ENCODE data around the gene SHMT2.
A peak's percentile ranks its signal among the peaks of the same experiment; 100 is the strongest.
"Not testable (repeated sequence)": the region's sequence is repeated elsewhere in the genome, so short reads cannot be mapped to it uniquely, and the experiment has no call there.

The SHMT2 gene

GRCh38 chr12:57272337-57273151, 43.0 kb downstream of the SHMT2 start:
- DNase-seq = no peak

GRCh38 chr12:57273516-57273915, 44.0 kb downstream of the SHMT2 start:
- DNase-seq = no peak

GRCh38 chr12:57276233-57276632, 46.7 kb downstream of the SHMT2 start:
- DNase-seq = not testable (repeated sequence)

DNA sequence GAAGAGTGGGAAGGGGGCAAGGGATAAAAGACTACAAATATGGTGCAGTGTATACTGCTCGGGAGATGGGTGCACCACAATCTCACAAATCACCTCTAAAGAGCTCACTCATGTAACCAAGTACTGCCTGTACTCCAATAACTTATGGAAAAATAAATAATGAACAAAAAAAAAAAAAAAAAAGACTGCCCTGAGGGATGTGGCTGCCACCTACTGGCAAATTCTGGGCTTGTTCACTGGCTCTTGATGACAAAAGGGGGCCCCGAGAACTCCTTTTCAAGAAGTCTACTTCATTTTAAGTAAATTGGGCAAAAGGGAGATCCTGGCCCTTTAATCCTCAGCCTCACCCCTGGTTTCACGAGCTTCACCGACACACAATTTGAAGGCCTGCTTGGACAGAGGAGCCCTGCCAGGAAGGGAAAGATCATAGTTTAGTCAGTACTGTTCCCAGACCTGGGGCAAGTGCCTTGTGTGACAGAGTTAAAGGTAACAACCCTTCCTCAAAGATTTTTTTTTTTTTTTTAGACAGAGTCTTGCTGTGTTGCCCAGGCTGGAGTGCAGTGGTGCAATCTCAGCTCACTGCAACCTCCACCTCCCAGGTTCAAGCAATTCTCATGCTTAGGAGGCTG, 47.5 kb downstream of the SHMT2 start:
- DNase-seq = peak; percentile 20

- DNase-seq = no peak
Measured at GRCh38 chr12:57278465-57279381, 49.2 kb downstream of the SHMT2 start.

DNA sequence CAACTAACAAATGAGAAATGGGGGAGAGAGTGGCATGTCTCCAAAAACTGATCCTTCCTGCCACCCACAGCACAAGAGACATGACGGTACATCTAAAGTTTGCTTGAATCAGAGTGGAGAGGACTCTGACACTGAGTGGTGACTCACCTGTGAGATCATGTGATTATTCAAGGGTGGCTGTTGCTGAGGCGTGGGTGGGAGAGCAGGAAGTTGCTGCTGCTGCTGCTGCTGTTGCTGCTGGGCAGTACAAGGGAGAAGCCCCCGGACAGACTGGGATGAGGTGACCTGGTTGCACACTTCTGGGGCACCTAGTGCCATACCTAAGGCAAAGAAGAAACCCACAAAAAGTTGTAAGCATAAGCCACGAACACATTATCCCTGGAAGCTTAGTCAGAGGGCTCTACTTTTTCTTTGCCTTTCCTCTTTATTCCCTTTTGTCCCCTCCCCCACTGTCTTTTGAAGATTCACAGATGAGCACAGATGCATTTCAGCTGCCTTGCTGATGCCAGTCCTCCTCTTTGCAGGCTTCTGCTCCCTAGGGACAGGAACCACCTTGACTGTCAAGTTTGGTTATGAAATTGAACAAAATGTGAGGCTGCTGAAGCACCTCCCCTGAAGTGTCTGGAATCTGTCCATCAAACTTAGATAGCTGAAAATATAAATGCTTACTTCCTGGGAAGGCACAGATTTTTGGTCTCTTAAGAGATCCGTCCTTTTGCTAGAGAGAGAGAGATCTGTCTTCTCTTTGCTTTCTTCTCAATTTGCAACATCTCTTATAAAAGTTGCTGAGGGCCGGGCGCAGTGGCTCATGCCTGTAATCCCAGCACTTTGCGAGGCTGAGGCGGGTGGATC, 50.9 kb downstream of the SHMT2 start:
- peak; percentile 66 for DNase-seq

- DNase-seq = not testable (repeated sequence)
Measured at GRCh38 chr12:57282073-57282472, 52.6 kb downstream of the SHMT2 start.
